Transverse colon (tissue), 4 donors: ENCODE measurements around the gene STEAP2.

Experiments used
- CTCF ChIP-seq, 5 experiments: fragments of 200-600 bp in 3 of 5; fragments of 450-650 bp in 2 of 5; sonication (generic) in 3 of 5; IDR thresholded peaks; 1 replicate in 2 of 5; 2 replicates in 3 of 5; pipeline ENCODE4 v1.5.1; 2016 to 2017; ENCODE audit warnings: antibody characterized with exemption in 5 of 5, inconsistent platforms in 3 of 5, mild to moderate bottlenecking in 2 of 5, moderate library complexity in 1 of 5
- EP300 ChIP-seq: sonication (generic); formaldehyde crosslinking; IDR thresholded peaks from one replicate; pipeline ENCODE4 v1.6.1; 2017; ENCODE audit warnings: antibody characterized with exemption, low read depth
- POLR2AphosphoS5 ChIP-seq, 3 donors: sonication (generic); formaldehyde crosslinking; IDR thresholded peaks; one replicate each; pipeline ENCODE4 v1.6.1; 2016; ENCODE audit warnings: antibody characterized with exemption in 3 of 3

- no peak for TF ChIP-seq POLR2AphosphoS5 (IDR thresholded peaks at IDR 0.05)
- TF ChIP-seq EP300, result no peak
- no peak for TF ChIP-seq CTCF (IDR thresholded peaks at IDR 0.05)
These were observed 64.6 kb downstream of the STEAP2 start for GRCh38 chr7:90276033-90276728.
